ENCODE data around the gene TMEM221.

DNA sequence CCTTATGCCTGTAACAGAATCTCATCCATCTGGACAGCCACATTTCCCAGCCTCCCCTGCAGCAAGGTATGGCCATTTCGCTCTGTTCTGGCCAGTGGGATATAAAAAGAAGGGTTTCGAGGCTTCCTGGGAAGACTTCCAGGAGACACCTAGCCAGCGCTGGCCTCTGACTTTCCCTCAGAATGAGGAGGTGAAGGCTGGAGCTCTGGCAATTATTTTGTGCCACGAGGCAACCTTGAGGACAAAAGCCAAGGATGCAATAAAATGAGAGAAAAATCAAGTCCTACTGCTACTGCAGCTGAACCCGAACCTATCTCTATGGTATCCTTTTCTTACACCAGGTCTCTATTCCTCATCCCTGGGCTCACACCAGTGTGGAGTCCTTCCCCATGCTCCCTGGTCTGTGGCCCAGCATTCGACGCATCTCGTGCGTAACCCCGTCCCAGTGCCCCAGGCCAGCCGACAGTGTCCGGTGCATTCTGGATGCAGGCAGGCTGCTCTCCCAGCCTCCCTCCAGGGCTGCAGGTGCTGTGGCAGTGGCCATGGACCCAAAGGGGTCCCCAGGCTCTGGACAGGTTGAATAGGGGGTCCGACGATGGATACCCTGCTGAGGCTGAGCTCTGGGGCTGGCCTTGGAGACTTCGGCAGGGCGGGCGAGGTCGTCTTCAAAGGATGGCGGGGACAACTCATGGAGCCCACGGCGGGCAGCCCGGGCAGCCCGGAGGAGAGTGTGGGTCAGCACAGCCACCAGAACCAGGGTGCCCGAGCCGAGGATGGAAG is 12.2 kb downstream of the TMEM221 start:
- TF ChIP-seq, protein P1, sequence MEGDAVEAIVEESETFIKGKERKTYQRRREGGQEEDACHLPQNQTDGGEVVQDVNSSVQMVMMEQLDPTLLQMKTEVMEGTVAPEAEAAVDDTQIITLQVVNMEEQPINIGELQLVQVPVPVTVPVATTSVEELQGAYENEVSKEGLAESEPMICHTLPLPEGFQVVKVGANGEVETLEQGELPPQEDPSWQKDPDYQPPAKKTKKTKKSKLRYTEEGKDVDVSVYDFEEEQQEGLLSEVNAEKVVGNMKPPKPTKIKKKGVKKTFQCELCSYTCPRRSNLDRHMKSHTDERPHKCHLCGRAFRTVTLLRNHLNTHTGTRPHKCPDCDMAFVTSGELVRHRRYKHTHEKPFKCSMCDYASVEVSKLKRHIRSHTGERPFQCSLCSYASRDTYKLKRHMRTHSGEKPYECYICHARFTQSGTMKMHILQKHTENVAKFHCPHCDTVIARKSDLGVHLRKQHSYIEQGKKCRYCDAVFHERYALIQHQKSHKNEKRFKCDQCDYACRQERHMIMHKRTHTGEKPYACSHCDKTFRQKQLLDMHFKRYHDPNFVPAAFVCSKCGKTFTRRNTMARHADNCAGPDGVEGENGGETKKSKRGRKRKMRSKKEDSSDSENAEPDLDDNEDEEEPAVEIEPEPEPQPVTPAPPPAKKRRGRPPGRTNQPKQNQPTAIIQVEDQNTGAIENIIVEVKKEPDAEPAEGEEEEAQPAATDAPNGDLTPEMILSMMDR (IDR thresholded peaks at IDR 0.05; ENCODE audit: poor library complexity, severe bottlenecking) = no peak
- no peak for TF ChIP-seq EP300 (conservative IDR thresholded peaks at IDR 0.05; ENCODE audit: poor library complexity, severe bottlenecking)
- no peak for TF ChIP-seq POLR2AphosphoS5 (IDR thresholded peaks at IDR 0.05)
- TF ChIP-seq EZH2 (IDR thresholded peaks at IDR 0.05; ENCODE audit: borderline replicate concordance, insufficient read depth, low read length, poor library complexity, severe bottlenecking) = no peak
- TF ChIP-seq MXI1 (conservative IDR thresholded peaks at IDR 0.05; ENCODE audit: poor library complexity, severe bottlenecking) = no peak
